SKM-1 treated with dmso at 0.1 percent for 144 hours (cell line): ENCODE data around the gene ZNF771.

Source experiments
- DNase-seq: peaks from one replicate; lab custom pipeline; 2025; ENCODE audit not compliant: unreplicated experiment; lab: John Stamatoyannopoulos, UW

ZNF771 gene

GRCh38 chr16:30407102-30407803 lies at the start of gene ZNF771:
Gene ZNF771, plus strand, starts transcription at chr16:30407606. Its CDS starts 448 bp downstream, at chr16:30408054.
- peak; percentile 79 for DNase-seq

DNA sequence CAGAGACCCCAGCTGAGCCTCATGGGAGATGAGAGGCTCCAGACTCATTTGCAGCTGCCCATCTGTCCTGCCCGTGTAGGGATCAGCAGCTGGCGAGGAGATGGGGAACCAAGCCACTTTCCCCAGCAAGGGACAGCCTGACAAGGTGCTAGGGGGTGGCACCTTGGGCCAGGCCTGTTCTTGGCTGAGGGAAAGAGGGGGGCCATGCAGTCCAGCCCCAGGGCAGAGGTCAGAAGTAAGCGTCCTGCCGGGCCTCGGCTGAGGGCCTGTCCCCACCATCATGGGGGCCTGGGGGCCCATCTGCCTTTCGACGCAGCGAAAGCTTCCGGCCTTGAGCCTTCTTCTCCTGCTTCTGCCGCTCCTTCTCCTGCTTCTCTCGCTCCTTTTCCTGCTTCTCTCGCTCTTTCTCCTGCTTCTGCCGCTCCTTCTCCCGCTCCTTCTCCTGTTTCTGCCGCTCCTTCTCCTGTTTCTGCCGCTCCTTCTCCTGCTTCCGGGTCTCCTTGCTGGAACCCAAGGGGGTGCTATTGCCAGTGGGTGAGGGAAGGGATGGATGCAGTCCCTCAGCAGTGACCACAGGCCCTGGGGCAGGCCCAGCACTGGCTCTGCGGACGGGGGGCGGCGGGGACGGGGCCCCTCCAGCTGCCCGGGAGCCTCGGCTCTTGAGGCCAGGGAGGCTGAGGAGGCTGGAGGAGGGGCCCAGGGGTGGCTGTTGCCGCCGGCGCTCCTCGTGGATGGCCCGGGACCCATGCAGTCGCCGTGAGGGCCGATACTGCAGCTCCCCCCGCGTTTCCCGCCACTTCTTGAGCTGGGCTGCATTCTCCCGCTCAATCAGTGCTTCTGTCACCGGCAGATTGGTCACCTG lies 49.5 kb upstream of the ZNF771 start:
- no peak for DNase-seq

DNA sequence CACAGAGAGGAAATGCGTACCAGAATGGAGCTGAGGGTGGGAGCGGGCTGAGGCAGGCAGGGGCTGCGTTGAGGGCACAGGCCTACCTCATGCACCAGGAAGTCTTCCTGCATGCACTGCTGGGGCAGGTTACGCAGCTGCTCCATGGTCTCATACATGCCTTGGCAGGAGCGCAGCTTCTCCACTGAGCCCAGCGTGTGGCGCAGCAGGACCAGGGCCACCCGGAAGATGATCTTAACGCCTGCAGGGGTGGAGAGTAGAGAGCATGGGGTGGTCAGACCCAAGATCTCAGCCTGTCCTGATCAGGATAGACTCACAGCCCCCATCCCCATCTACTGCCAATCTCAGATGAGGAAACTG lies 48.8 kb upstream of the ZNF771 start:
- no peak for DNase-seq

- DNase-seq, result no peak
These were observed 48.2 kb upstream of the ZNF771 start for GRCh38 chr16:30358990-30359870.

GRCh38 chr16:30359871-30360170 lies 47.6 kb upstream of the ZNF771 start:
- DNase-seq, result no peak

DNA sequence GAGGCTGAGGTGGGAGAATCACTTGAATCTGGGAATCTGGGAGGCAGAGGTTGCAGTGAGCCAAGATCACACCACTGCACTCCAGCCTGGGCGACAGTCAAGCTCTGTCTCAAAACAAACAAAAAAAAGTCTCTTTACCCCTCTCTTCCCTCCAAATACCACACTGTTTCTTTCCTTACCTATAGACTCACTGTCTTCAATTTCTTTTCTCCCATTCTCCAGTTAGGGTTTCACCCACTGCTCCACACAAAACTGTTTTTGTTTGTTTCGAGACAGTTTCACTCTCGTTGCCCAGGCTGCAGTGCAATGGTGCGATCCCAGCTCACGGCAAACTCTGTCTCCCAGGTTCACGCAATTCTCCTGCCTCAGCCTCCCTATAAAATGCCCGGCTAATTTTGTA lies 46.2 kb upstream of the ZNF771 start:
- DNase-seq, result no peak

DNA sequence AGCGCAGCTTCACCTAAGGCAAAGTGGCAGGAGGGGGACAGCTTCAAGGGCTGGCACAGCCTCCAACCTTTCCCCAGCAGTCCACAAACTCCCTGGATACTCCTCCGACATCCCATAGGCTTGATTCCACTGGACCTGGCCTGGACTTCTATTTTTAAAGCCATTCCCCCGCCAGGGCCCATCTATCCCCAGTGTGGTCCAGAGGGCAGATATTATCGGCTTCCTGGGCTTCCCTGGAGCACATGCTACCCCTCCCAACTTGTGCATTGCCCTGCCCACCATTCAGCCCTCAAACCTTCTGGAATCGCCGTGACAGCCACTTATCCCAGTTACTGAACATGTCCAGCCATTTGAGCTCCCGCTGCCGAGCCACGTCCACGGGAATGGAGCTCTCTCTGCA lies 42.2 kb upstream of the ZNF771 start:
- DNase-seq, result no peak

- DNase-seq, result no peak
These were observed 40.9 kb upstream of the ZNF771 start for GRCh38 chr16:30366511-30366910.

GRCh38 chr16:30367349-30368009 lies 39.9 kb upstream of the ZNF771 start:
- no peak for DNase-seq

GRCh38 chr16:30368122-30368791 lies 39.1 kb upstream of the ZNF771 start:
- DNase-seq, result peak; percentile 66

- no peak for DNase-seq
These were observed 38.7 kb upstream of the ZNF771 start for GRCh38 chr16:30368792-30369090.

- no peak for DNase-seq
These were observed 38.1 kb upstream of the ZNF771 start for GRCh38 chr16:30369091-30369937.

DNA sequence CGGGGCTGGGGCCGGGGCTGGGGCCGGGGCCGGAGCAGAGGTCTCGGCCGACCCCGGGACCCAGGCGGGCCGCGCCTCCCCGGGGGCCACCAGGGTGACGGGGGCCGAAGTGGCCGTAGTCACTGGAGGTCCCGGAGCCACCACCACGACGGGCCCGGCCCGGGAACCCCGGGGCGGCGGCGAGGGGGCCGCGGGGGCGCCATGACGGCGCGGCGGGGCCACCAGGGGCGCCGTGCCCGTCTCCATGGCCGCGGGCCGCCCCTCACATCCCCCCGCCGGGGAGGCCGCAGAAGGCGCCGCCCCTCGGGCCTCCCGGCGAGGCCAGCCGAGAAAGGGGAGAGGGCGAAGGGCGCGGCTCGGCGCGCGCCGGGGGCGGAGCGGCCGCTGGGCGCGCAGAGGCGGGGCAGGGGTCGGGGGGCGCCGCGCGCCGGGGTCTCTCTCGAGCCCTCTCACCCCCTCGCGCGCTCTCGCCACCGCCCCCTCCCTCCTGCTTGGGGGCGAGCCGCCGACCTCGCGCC lies 37.4 kb upstream of the ZNF771 start:
- no peak for DNase-seq

DNA sequence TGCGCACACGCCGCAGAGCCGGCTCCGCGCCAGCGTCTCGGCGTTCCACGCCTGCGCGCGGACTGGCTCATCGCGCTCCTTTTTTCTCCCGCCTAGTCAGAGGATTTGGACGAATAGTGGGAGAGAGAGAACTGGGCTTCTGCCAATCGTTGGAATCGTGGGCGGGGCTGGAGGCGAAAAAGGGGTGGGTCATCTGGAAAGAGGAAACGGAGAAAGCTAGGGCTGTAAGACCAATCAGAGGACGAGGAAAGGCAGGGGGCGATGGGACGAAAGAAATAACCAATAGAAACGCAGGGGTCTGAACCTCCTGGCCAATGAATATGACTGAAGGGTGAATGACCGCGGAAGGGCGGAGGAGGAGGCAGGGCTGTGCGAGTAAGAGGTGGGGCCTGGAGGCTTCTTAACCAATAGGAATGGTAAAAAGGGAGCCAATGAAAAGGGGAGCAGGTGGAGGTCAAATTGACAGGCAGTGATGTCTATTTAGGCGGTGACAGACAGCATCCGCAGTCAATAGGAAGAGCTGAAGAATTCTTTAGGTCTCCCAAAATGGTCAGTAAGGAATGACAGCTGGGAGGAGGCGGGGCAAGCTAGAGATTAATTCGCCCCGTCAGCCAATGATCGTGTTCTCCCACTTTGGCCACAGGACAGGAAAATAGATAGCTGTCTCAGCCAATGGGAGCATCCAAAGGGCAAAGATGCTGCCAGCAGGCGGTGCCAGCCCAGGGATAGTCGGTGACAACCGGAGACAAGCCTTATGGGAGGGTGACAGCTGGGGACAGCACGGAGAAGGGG lies 36.8 kb upstream of the ZNF771 start, which contains the start of gene TBC1D10B:
TBC1D10B (minus strand) TSS at position 39 of the 792 bp plus-strand sequence. CDS start 311 bp downstream, outside the sequence.
- DNase-seq, result peak; percentile 100

- no peak for DNase-seq
These were observed 36.1 kb upstream of the ZNF771 start for GRCh38 chr16:30371248-30371816.

- DNase-seq, result no peak
These were observed 35.2 kb upstream of the ZNF771 start for GRCh38 chr16:30372038-30372712.

DNA sequence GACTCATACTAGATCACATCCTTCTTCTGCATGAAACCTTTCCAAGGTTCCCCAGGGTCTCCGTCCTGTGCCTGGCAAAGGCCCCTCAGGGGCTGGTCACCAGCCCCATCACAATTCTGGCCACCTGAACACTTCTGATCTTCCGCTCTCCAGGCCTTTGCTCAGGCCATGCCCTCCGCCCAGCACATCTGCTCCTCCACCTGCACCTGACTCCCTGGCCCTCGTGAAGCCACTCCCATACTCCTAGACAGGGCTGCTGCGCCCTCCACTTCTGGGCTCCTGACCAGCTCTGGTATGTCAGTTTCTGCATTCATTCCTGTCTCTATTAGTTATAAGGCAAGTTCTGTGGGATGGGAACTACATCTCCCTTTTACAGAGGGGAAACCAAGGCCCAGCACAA lies 34.7 kb upstream of the ZNF771 start:
- DNase-seq, result no peak

- DNase-seq, result no peak
These were observed 32.9 kb upstream of the ZNF771 start, which contains the start of gene MYL11 for GRCh38 chr16:30374538-30374937. Gene MYL11, plus strand, starts transcription at chr16:30374802. Its CDS starts 56 bp downstream, at chr16:30374858.
